Activated T-helper 1 cell treated with anti-CD3 and anti-CD28 coated beads, Interleukin-2, amount 50 U/mL, for 16 hours (primary cell): ENCODE data around the gene AKNAD1.
"Not testable (repeated sequence)": the region's sequence is repeated elsewhere in the genome, so short reads cannot be mapped to it uniquely, and the experiment has no call there.

Source experiments
- DNase-seq, 2 donors: peaks; one replicate each; pipeline ENCODE4 v3.0.0-alpha.2; 2020; ENCODE audit warnings: low read depth in 1 of 2, low spot score in 1 of 2

Gene AKNAD1

GRCh38 chr1:108785880-108786279 lies 71.0 kb downstream of the AKNAD1 start:
- DNase-seq = no peak

- no peak for DNase-seq
Observed at GRCh38 chr1:108785264-108785663, 71.6 kb downstream of the AKNAD1 start.

DNA sequence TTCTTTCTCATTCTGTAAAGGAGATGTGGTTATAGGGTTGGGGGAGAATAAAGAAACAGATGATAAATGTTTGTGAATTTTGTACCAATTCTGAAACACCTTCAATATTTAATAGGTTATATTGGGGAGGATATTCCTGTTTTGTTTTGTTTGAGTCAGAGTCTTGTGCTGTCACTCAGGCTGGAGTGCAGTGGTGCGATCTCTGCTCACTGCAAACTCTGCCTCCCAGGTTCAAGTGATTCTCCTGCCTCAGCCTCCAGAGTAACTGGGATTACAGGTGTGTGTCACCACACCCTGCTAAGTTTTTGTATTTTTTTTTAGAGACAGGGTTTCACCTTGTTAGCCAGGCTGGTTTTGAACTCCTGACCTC lies 75.3 kb downstream of the AKNAD1 start:
- not testable (repeated sequence) for DNase-seq

DNA sequence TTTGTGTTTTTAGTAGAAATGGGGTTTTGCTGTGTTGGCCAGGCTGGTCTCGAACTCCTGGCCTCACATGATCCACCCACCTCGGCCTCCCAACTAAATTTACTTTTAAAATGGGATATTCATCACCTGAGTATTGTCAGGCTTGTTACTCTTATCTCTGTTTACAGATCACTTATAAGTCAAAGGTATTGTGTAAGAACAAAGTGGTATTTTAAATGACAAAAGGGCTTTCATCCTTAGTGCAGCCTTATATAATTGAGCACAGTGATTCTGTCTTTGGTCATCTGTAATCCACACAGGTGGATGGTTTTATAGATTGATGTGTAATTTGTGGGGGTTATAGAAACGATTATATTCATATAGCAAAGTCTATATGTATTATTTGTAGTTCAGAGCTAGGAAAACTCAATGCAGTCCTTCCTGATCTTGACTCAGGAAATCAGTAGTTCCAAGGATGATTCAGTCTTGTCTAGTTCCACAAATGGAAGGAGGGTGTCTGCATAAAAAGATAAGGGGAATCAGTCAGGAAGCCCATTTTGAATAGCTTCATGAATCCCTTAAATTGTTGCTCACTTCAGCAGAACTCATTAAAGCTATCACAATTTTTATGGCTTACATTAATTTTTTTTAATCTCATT lies 75.8 kb downstream of the AKNAD1 start:
- DNase-seq = no peak

- no peak for DNase-seq
Observed at GRCh38 chr1:108779455-108779854, 77.4 kb downstream of the AKNAD1 start.

- DNase-seq = no peak
Observed at GRCh38 chr1:108777839-108778238, 79.1 kb downstream of the AKNAD1 start.

GRCh38 chr1:108767708-108768107 lies 89.2 kb downstream of the AKNAD1 start:
- DNase-seq = no peak

DNA sequence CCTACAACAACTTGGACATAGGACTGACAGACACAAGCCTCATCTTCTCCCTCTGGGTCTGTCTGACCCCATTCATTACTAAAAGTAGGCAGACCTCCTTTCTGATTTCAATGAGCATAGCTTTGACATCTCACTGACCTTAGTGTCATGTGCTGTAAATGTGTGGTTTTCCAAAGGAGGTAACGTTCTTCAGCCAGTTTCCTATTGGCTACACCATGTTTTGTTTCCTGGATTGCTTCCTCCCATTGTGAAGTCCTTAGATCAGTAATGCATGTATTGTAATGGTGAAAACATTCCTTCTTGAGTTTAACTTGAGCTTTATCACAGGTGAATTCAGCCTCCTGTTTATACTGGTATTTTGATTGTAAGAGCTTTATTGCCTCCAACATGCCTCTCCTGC lies 89.8 kb downstream of the AKNAD1 start:
- DNase-seq = no peak
